Fibroblast of the aortic adventitia (primary cell): ENCODE data around the gene UNC5CL. TPM values are rescaled to one million over a fixed set of nuclear protein-coding genes. Genes with fewer than 3 reads are reported as not detected.

Experiments
- DNase-seq: peaks from one replicate; pipeline ENCODE4 v3.0.0-alpha.2; 2010; ENCODE audit warnings: low read depth
- H3K4me3 ChIP-seq: 2 replicates; pipeline ENCODE4 v1.5.1; 2011; ENCODE audit warnings: low read depth, mild to moderate bottlenecking, control low read depth, low read length, moderate library complexity
- total RNA-seq: library from RNA; depleted of rRNA; stranded (reverse); fragments of >200 nt; gene quantifications from 2 replicates; pipeline ENCODE4 v1.2.3, GENCODE V29; 2012; ENCODE audit warnings: low replicate concordance
- TF ChIP-seq, protein P1 (sequence below): IDR thresholded peaks from 2 replicates; pipeline ENCODE4 v1.5.1; 2011; ENCODE audit warnings: mild to moderate bottlenecking, low read length, control low read depth, inconsistent platforms; ENCODE audit not compliant: insufficient read depth

UNC5CL gene
- total RNA-seq, 1 donor: not detected

GRCh38 chr6:41072836-41073202 is 33.8 kb upstream of the UNC5CL start, which contains the start of gene NFYA:
Gene NFYA (plus strand): TSS chr6:41072974. CDS start chr6:41079090, 6,116 bp downstream.
- no peak for DNase-seq

GRCh38 chr6:41071923-41072835 is 33.2 kb upstream of the UNC5CL start, which contains the start of gene OARD1:
Gene OARD1 (minus strand): TSS chr6:41072356. CDS start chr6:41071634, 722 bp downstream.
- TF ChIP-seq, protein P1, sequence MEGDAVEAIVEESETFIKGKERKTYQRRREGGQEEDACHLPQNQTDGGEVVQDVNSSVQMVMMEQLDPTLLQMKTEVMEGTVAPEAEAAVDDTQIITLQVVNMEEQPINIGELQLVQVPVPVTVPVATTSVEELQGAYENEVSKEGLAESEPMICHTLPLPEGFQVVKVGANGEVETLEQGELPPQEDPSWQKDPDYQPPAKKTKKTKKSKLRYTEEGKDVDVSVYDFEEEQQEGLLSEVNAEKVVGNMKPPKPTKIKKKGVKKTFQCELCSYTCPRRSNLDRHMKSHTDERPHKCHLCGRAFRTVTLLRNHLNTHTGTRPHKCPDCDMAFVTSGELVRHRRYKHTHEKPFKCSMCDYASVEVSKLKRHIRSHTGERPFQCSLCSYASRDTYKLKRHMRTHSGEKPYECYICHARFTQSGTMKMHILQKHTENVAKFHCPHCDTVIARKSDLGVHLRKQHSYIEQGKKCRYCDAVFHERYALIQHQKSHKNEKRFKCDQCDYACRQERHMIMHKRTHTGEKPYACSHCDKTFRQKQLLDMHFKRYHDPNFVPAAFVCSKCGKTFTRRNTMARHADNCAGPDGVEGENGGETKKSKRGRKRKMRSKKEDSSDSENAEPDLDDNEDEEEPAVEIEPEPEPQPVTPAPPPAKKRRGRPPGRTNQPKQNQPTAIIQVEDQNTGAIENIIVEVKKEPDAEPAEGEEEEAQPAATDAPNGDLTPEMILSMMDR: no peak
- peak; percentile 100 for DNase-seq
- H3K4me3 ChIP-seq: peak within 1 kb of the TSS; percentile 92

More at GRCh38 chr6:41072836-41073202, 33.8 kb upstream of the UNC5CL start, which contains the start of gene NFYA:
- TF ChIP-seq, protein P1: no peak
- H3K4me3 ChIP-seq: peak within 1 kb of the TSS; percentile 92

- TF ChIP-seq, protein P1: peak; percentile 9
- no peak for DNase-seq
These were observed 32.5 kb upstream of the UNC5CL start for GRCh38 chr6:41071501-41071922.

DNA sequence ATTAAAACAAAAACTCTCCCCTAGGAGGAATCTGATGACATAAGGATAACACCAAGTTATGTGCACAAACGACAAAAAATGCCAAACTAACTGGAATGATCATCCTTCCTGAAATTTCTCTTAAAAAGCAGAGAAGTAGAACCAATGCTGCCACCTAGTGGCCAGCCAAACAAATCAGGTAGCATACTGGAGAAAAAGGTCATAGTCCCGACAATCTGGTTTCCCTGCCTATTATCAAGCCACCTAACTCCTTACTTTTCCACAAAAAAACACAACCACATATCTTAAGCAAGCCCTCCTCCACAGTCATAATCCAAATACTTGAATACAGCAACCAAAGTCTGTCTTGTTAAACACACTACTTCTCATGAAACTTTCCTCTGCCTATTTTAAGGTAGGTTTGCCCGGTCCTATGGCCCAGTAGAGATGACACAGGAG is 27.9 kb upstream of the UNC5CL start:
- peak; percentile 91 for DNase-seq
- H3K4me3 ChIP-seq: no peak overlapping the region
- TF ChIP-seq, protein P1: peak; percentile 78

More at GRCh38 chr6:41071501-41071922, 32.5 kb upstream of the UNC5CL start:
- H3K4me3 ChIP-seq: peak overlapping the region; percentile 92

- DNase-seq: no peak
- no peak overlapping the region for H3K4me3 ChIP-seq
- TF ChIP-seq, protein P1: no peak
These were observed 26.6 kb upstream of the UNC5CL start for GRCh38 chr6:41065550-41066026.

- no peak for DNase-seq
- H3K4me3 ChIP-seq: no peak overlapping the region
- TF ChIP-seq, protein P1: no peak
These were observed 25.8 kb upstream of the UNC5CL start for GRCh38 chr6:41064841-41065240.
